NCI-H82 treated with DMSO at 0.1 percent for 48 hours (cell line): ENCODE measurements around the gene BIN1.

Experiments used
- DNase-seq: peaks from one replicate; lab custom pipeline; 2025; ENCODE audit not compliant: unreplicated experiment; lab: John Stamatoyannopoulos, UW

BIN1 gene, protein sequence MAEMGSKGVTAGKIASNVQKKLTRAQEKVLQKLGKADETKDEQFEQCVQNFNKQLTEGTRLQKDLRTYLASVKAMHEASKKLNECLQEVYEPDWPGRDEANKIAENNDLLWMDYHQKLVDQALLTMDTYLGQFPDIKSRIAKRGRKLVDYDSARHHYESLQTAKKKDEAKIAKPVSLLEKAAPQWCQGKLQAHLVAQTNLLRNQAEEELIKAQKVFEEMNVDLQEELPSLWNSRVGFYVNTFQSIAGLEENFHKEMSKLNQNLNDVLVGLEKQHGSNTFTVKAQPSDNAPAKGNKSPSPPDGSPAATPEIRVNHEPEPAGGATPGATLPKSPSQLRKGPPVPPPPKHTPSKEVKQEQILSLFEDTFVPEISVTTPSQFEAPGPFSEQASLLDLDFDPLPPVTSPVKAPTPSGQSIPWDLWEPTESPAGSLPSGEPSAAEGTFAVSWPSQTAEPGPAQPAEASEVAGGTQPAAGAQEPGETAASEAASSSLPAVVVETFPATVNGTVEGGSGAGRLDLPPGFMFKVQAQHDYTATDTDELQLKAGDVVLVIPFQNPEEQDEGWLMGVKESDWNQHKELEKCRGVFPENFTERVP

GRCh38 chr2:127106991-127107621, at the start of gene BIN1:
Gene BIN1 (minus strand): TSS chr2:127107154. CDS start chr2:127106943, 211 bp downstream.
- DNase-seq, result peak; percentile 74

GRCh38 chr2:127155947-127156346, 49.0 kb upstream of the BIN1 start:
- no peak for DNase-seq

DNA sequence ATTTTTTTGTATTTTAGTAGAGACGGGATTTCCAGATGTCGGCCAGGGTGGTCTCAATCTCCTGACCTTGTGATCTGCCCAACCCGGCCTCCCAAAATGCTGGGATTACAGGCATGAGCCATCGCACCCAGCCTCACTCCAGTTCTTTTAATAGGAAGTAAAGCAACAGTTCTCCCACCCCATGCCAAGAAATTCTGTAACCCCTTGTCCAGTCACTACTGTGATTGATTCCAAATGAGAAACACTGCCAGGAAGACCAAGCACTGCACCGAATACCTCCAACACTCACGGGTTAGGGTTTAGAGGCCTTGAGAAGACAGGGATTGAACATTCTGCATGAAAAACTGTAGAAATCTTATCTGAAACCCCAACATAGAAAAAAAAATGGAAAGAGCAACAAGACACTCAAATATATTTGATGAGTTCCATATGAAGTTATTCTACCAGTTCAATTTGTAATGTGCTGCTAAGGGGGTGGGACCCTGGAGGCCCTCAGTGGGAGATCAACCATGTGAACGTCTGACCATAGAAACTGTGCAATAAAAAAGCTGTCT, 48.2 kb upstream of the BIN1 start:
- DNase-seq, result no peak

DNA sequence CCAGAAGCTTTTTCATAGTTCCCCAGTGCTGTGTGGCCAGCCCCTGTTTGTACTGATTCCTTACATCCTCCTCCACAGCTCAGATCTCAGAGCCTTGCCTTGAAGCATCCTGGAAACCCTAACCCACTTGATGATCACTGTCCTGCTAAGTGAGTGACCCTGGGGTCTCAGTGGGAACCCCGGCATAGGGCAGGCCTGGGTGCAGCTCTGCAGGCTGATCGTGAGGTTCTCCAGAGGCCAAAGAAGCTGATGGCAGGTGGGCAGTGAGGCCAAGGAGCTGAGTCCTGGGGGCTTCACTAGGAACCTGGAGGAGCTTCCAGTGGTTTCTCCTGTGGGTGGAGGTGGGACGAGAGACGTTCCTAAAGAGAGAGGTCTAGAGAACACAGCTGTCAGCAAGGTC, 47.4 kb upstream of the BIN1 start:
- DNase-seq, result no peak

GRCh38 chr2:127153691-127154158, 46.8 kb upstream of the BIN1 start:
- no peak for DNase-seq

- no peak for DNase-seq
Observed at GRCh38 chr2:127150996-127151395, 44.0 kb upstream of the BIN1 start.

GRCh38 chr2:127149384-127149783, 42.4 kb upstream of the BIN1 start:
- DNase-seq, result no peak

- DNase-seq, result no peak
Observed at GRCh38 chr2:127146820-127147502, 40.0 kb upstream of the BIN1 start.

DNA sequence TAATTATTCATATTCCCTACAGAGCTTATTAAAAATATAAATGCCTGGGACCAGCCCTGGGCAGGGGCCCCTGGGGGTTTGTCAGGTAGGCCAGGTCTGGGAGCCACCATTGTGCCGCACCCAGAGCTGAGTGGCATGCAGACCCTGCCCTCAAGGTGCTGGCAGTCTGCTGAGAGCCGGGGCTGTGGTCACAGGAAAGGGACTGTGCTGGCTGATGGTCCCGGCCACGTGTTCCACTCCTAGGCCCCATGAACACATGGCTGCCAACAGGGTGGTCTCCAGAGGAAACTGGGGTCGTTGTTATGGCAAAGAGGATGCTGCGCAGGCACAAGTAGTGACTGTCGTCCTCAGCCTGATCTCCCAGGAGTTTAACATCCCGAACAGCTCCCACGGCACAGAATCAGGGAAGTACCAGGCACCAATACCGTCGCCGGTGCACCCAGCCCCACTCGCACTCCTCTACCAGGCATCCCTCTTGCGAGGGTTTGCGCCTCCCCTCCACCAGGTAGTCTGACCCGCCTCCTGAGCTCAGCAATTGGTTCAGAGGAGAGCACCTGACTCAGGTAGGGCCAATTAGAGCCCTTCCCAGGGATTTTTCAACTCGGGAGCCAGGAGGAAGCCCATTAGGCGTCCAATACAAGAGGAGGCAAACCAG, 39.2 kb upstream of the BIN1 start:
- no peak for DNase-seq

DNA sequence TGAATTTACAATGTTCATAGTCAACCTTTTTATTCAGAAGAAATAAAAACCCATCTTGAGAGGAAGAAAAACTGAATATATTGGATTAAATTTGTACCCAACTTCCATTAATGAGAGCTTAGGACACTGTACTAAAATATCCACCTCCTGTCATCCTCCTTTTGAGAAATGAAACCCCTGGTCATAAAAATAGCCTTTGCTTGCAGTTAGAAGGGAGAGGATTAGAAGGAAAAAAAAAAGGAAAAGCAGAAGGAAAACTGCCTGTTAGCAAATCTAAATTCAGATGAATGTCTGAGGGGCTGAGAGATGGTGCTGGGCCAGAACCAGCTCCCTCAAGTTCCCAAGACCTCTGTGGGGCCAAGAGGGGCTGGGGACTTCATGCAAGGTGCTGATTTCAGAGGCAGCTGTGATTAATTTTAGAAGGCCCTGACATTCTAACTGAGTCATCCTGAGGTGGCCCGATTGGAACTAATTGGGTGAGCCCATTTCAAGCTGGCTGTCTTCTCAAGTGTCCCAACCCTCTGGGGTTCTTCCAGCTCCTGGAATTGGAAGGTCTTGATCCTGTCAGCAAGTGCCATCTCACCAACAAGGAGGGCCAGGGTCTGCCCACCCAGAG, 38.4 kb upstream of the BIN1 start:
- DNase-seq, result no peak

- no peak for DNase-seq
Observed at GRCh38 chr2:127143841-127144782, 37.2 kb upstream of the BIN1 start.

GRCh38 chr2:127142663-127143630, 36.0 kb upstream of the BIN1 start:
- no peak for DNase-seq

DNA sequence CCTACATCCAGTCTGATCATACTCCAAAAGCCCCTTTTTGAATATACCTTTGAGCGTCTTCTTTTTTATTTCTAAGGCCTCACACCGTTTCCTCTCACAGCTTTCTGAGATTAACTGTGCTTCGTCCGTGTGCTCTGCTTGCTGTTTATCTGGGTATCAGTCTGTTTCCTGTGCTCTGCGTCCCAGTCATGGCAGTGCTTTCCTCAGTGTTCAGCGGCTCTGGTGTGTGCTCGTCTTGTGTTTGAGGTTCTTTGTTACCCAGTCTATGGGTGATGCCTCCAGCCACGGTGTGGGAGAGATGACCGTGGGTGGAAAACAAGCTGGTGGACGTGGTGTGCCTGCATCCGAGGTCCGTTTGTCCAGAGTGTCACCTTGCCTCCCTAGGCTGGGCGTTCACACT, 33.6 kb upstream of the BIN1 start:
- DNase-seq, result no peak

DNA sequence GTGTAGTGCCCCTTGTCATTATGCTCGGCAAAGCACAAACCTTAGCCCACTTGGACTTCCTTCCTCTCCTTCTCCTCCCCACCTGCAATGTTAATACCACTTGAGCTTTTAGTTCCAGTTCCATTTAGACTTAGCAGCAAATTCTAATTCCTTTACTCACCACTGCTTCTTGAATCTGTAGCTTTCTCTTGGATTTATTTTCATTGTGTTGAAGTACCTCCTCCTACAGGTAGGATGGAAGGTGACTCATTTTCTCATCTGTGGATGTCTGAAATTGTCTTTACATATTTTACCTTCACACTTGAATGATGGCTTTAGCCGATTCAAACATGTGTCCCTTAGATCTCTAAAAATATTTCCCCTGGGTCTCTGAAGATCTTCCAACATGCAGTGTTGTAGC, 32.8 kb upstream of the BIN1 start:
- no peak for DNase-seq

GRCh38 chr2:127138281-127138680, 31.3 kb upstream of the BIN1 start:
- no peak for DNase-seq

- DNase-seq, result no peak
Observed at GRCh38 chr2:127137741-127138140, 30.8 kb upstream of the BIN1 start.

DNA sequence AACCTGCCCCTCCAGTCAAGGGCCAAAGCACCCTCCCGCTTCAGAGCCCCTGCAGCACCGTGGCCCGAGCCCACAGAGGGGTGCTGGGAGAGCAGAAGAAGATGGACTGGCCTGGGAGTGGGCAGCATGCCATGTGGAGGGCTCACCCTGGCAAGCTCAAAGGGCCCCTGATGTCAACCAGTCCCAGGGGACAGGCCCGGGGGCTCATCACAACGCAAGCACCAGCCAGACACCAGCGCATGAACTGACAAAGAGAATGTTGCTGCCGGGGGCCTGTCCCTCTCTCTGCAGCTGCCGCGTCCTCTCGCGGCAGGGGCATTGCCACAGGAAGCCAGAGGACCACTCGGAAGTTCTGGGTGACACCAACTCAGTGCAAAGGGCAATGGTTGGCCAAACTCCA, 30.3 kb upstream of the BIN1 start:
- DNase-seq, result no peak
